ENCODE data around the gene NBEA.

The NBEA gene

DNA sequence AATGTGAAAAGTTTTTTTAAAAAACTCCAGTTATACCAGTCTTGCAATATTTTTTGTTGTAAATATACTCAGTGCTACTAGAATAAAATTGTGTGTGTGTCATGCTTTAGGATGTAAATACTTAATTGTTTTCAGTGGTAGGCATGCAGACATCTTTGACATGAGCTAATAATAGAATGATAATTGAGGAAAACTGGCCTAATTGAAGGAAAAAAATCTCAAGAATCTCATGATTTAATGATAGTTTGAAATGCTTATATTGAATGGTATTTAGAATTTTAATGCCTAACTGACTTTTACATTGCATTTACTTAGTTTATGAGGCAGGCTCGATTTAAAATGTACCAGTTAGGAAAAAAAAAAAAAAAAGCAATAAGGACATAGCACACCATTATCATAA is 537.6 kb downstream of the NBEA start:
- H3K27me3 ChIP-seq (ENCODE audit: control insufficient read depth in 5 of 5, insufficient read depth in 4 of 5, low read length in 5 of 5), result no peaks in the 10 kb centered on the region
- no peaks in the 10 kb centered on the region for H3K36me3 ChIP-seq (ENCODE audit: control insufficient read depth in 5 of 5, insufficient read depth in 5 of 5, low read length in 5 of 5)
- peaks cover 0 to 22% (median 17%) of the 10 kb centered on the region in 5 donors for H3K4me1 ChIP-seq (ENCODE audit: control insufficient read depth in 5 of 5, insufficient read depth in 5 of 5, low read length in 5 of 5)
- no peak overlapping the region for H3K27ac ChIP-seq (ENCODE audit: low read depth, low read length)
- H3K9me3 ChIP-seq (ENCODE audit: control insufficient read depth in 5 of 5, low read length in 5 of 5), result no peaks in the 10 kb centered on the region
- H3K9ac ChIP-seq (ENCODE audit: low read length in 5 of 5), result no peak overlapping the region
- no peak overlapping the region for H3K4me3 ChIP-seq (ENCODE audit: low read depth in 1 of 5, low read length in 5 of 5)

GRCh38 chr13:35480346-35480745 is 538.3 kb downstream of the NBEA start:
- H3K36me3 ChIP-seq (ENCODE audit: control insufficient read depth in 5 of 5, insufficient read depth in 5 of 5, low read length in 5 of 5), result no peaks in the 10 kb centered on the region
- no peaks in the 10 kb centered on the region for H3K27me3 ChIP-seq (ENCODE audit: control insufficient read depth in 5 of 5, insufficient read depth in 4 of 5, low read length in 5 of 5)
- peaks cover 0 to 16% (median 12%) of the 10 kb centered on the region in 5 donors for H3K4me1 ChIP-seq (ENCODE audit: control insufficient read depth in 5 of 5, insufficient read depth in 5 of 5, low read length in 5 of 5)

DNA sequence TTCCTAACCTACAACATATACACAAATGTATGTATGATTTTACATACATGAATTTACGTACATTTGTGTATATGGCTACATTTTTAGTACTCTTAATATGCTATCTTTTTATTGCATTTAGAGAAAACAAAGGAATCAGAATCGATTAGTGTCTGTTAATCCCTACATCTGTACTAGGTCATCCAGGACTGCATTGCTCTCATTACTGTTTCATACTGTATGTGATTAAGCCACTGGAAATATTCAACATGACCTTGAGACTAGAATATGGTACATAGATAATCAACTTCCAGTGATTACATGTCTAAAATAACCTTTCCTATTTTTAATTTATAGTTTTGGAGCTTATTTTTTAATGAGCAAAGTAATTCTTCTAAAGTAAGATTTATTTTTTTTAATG is 539.7 kb downstream of the NBEA start:
- Histone ChIP-seq H3K36me3 (ENCODE audit: control insufficient read depth in 5 of 5, insufficient read depth in 5 of 5, low read length in 5 of 5) (no peaks in the 10 kb centered on the region), H3K9ac (ENCODE audit: low read length in 5 of 5) (no peak overlapping the region), H3K27me3 (ENCODE audit: control insufficient read depth in 5 of 5, insufficient read depth in 4 of 5, low read length in 5 of 5) (no peaks in the 10 kb centered on the region), H3K9me3 (ENCODE audit: control insufficient read depth in 5 of 5, low read length in 5 of 5) (no peaks in the 10 kb centered on the region), H3K4me3 (ENCODE audit: low read depth in 1 of 5, low read length in 5 of 5) (no peak overlapping the region), H3K4me1 (ENCODE audit: control insufficient read depth in 5 of 5, insufficient read depth in 5 of 5, low read length in 5 of 5) (peaks cover 0 to 6% (median 3%) of the 10 kb centered on the region in 5 donors), H3K27ac (ENCODE audit: low read depth, low read length) (no peak overlapping the region)

More at GRCh38 chr13:35480346-35480745, 538.3 kb downstream of the NBEA start:
- no peak overlapping the region for H3K9ac ChIP-seq (ENCODE audit: low read length in 5 of 5)
- no peak overlapping the region for H3K27ac ChIP-seq (ENCODE audit: low read depth, low read length)
- no peaks in the 10 kb centered on the region for H3K9me3 ChIP-seq (ENCODE audit: control insufficient read depth in 5 of 5, low read length in 5 of 5)
- H3K4me3 ChIP-seq (ENCODE audit: low read depth in 1 of 5, low read length in 5 of 5), result no peak overlapping the region

DNA sequence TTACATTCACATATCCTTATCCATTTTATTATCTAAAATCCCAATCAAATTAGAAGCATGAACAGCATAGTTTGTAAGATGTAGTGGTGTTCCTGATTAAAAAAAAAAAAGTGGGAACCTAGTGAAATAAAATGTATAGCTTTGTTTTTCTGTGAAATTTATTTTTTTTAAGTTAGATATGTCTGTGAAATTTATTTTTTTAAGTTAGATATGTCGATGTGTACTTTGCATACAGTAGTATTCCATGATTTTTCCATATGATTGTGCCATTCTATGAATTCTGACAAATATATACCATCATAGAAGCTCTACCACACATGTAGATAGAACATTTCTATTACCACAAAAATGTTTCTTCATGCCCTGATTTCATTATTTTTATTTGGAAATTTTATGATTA is 540.5 kb downstream of the NBEA start:
- Histone ChIP-seq H3K9me3 (ENCODE audit: control insufficient read depth in 5 of 5, low read length in 5 of 5) (no peaks in the 10 kb centered on the region), H3K36me3 (ENCODE audit: control insufficient read depth in 5 of 5, insufficient read depth in 5 of 5, low read length in 5 of 5) (no peaks in the 10 kb centered on the region), H3K4me1 (ENCODE audit: control insufficient read depth in 5 of 5, insufficient read depth in 5 of 5, low read length in 5 of 5) (no peaks in the 10 kb centered on the region), H3K27ac (ENCODE audit: low read depth, low read length) (no peak overlapping the region), H3K4me3 (ENCODE audit: low read depth in 1 of 5, low read length in 5 of 5) (no peak overlapping the region), H3K9ac (ENCODE audit: low read length in 5 of 5) (no peak overlapping the region), H3K27me3 (ENCODE audit: control insufficient read depth in 5 of 5, insufficient read depth in 4 of 5, low read length in 5 of 5) (no peaks in the 10 kb centered on the region)

DNA sequence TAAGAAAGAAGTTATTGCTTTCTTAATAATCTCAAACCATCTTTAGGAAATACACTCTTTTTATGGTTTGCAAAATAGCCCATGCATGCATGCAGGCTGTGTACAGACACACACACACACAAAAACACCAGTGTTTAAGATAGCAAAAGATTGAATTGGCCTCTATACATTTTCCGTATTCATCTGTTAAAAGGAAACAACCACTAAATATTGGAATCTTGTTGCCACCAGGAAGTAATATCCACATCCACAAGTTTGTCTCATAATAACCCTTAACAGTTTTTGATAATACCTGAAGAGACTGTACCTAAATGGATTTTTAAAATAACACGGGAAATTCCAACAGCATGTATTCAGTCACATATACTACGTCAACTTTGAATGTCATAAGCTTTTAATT is 541.7 kb downstream of the NBEA start:
- no peak overlapping the region for H3K27ac ChIP-seq (ENCODE audit: low read depth, low read length)
- H3K9me3 ChIP-seq (ENCODE audit: control insufficient read depth in 5 of 5, low read length in 5 of 5), result no peaks in the 10 kb centered on the region
- no peak overlapping the region for H3K9ac ChIP-seq (ENCODE audit: low read length in 5 of 5)

GRCh38 chr13:35484384-35484783 is 542.3 kb downstream of the NBEA start:
- no peaks in the 10 kb centered on the region for H3K36me3 ChIP-seq (ENCODE audit: control insufficient read depth in 5 of 5, insufficient read depth in 5 of 5, low read length in 5 of 5)
- no peak overlapping the region for H3K4me3 ChIP-seq (ENCODE audit: low read depth in 1 of 5, low read length in 5 of 5)
- no peaks in the 10 kb centered on the region for H3K4me1 ChIP-seq (ENCODE audit: control insufficient read depth in 5 of 5, insufficient read depth in 5 of 5, low read length in 5 of 5)
- H3K9ac ChIP-seq (ENCODE audit: low read length in 5 of 5), result no peak overlapping the region
- no peak overlapping the region for H3K27ac ChIP-seq (ENCODE audit: low read depth, low read length)
- no peaks in the 10 kb centered on the region for H3K27me3 ChIP-seq (ENCODE audit: control insufficient read depth in 5 of 5, insufficient read depth in 4 of 5, low read length in 5 of 5)
- no peaks in the 10 kb centered on the region for H3K9me3 ChIP-seq (ENCODE audit: control insufficient read depth in 5 of 5, low read length in 5 of 5)

More for the DNA sequence above, 541.7 kb downstream of the NBEA start:
- H3K4me3 ChIP-seq (ENCODE audit: low read depth in 1 of 5, low read length in 5 of 5), result no peak overlapping the region
- no peaks in the 10 kb centered on the region for H3K27me3 ChIP-seq (ENCODE audit: control insufficient read depth in 5 of 5, insufficient read depth in 4 of 5, low read length in 5 of 5)
- no peaks in the 10 kb centered on the region for H3K36me3 ChIP-seq (ENCODE audit: control insufficient read depth in 5 of 5, insufficient read depth in 5 of 5, low read length in 5 of 5)
- H3K4me1 ChIP-seq (ENCODE audit: control insufficient read depth in 5 of 5, insufficient read depth in 5 of 5, low read length in 5 of 5), result no peaks in the 10 kb centered on the region

DNA sequence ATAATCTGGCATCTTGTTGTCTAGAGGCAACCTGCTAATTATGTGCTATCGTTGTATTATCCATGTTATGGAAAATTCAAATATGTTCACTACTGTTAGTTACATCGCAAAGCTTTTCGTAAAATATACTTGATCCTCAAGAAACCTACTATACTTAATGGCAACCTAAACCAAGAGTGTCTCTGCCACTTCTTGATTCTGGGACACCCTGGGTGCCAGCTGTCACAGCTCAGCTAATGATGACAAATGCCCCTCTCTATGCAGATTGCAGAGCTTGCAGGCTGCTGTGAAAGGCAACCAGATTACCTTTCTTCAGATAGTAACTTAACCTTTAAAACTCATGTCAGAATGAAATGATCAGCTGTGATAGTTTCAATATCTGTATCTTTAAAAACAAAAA is 543.4 kb downstream of the NBEA start:
- Histone ChIP-seq H3K27me3 (ENCODE audit: control insufficient read depth in 5 of 5, insufficient read depth in 4 of 5, low read length in 5 of 5) (no peaks in the 10 kb centered on the region), H3K36me3 (ENCODE audit: control insufficient read depth in 5 of 5, insufficient read depth in 5 of 5, low read length in 5 of 5) (no peaks in the 10 kb centered on the region), H3K4me1 (ENCODE audit: control insufficient read depth in 5 of 5, insufficient read depth in 5 of 5, low read length in 5 of 5) (no peaks in the 10 kb centered on the region), H3K27ac (ENCODE audit: low read depth, low read length) (no peak overlapping the region), H3K9me3 (ENCODE audit: control insufficient read depth in 5 of 5, low read length in 5 of 5) (no peaks in the 10 kb centered on the region), H3K9ac (ENCODE audit: low read length in 5 of 5) (no peak overlapping the region), H3K4me3 (ENCODE audit: low read depth in 1 of 5, low read length in 5 of 5) (no peak overlapping the region)

DNA sequence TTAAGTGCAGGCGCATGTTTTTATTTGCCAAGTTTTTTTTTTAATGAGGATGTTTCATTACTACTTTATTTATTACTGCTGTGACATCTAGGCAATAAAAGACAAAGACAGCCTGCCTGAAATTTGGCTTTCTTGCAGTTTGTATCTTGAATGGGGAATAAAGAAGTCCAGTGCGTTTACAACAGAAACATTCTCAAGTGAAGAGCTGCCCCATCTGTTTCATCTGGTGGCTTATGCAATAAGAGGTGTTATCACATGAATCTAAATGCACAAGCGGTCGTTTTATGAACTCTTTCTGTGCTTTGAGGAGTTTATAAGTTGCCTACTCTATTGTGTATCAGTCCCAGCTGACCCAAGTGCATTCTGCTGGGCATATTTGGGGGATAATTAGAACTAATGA is 547.0 kb downstream of the NBEA start:
- Histone ChIP-seq H3K9me3 (ENCODE audit: control insufficient read depth in 5 of 5, low read length in 5 of 5) (no peaks in the 10 kb centered on the region), H3K4me3 (ENCODE audit: low read depth in 1 of 5, low read length in 5 of 5) (no peak overlapping the region), H3K36me3 (ENCODE audit: control insufficient read depth in 5 of 5, insufficient read depth in 5 of 5, low read length in 5 of 5) (no peaks in the 10 kb centered on the region), H3K27me3 (ENCODE audit: control insufficient read depth in 5 of 5, insufficient read depth in 4 of 5, low read length in 5 of 5) (no peaks in the 10 kb centered on the region), H3K27ac (ENCODE audit: low read depth, low read length) (no peak overlapping the region), H3K9ac (ENCODE audit: low read length in 5 of 5) (no peak overlapping the region), H3K4me1 (ENCODE audit: control insufficient read depth in 5 of 5, insufficient read depth in 5 of 5, low read length in 5 of 5) (no peaks in the 10 kb centered on the region)

DNA sequence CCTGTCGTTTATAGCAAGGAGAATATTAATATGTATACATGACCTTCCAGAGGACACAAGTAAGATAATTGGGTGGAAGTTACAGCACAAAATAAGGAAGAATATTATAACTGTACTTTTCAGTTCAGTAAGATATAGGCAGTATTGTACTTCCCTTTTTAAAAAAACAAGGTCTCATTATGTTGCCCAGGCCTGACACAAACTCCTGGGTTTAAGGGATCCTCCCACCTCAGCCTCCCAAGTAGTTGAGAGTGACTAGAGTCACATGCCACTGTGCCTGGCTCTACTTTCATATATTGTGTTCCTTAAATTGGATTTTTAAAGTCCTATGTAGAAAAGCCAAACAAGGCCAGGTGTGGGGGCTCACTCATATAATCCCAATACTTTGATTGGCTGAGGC is 553.9 kb downstream of the NBEA start:
- H3K4me3 ChIP-seq (ENCODE audit: low read depth in 1 of 5, low read length in 5 of 5), result no peak overlapping the region
- peaks cover 0 to 5% (median 0%) of the 10 kb centered on the region in 5 donors for H3K9me3 ChIP-seq (ENCODE audit: control insufficient read depth in 5 of 5, low read length in 5 of 5)
- no peaks in the 10 kb centered on the region for H3K36me3 ChIP-seq (ENCODE audit: control insufficient read depth in 5 of 5, insufficient read depth in 5 of 5, low read length in 5 of 5)
- no peaks in the 10 kb centered on the region for H3K27me3 ChIP-seq (ENCODE audit: control insufficient read depth in 5 of 5, insufficient read depth in 4 of 5, low read length in 5 of 5)
- no peak overlapping the region for H3K27ac ChIP-seq (ENCODE audit: low read depth, low read length)
- no peaks in the 10 kb centered on the region for H3K4me1 ChIP-seq (ENCODE audit: control insufficient read depth in 5 of 5, insufficient read depth in 5 of 5, low read length in 5 of 5)
- H3K9ac ChIP-seq (ENCODE audit: low read length in 5 of 5), result no peak overlapping the region

DNA sequence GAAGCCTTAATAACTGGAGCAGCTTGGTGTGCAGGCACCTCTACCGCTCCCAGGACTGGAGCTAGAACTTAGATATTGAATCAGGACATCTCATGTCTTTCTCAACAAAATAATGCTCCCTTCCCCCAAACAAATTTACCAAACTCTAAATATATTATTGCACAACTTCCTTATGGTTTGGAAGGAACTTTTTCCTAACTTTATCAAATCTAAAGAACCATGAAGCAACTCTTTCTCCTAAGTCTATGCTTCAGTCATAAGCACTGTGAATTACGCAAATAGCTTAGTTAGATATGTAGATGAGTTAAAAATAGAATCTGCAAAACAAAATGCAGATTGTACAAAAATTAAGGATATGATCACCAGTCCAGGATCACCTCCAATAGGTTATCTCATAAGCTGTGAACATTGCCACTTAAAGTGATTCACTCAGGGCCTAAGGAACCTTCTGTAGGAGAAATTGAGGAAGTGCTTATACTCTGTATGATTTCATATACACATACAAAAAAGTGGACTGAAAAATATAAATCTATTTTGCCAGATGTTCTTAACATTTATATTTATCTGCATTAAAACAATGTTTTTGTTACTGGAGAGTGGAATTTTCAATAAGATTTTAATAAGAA is 554.8 kb downstream of the NBEA start:
- H3K4me3 ChIP-seq (ENCODE audit: low read depth in 1 of 5, low read length in 5 of 5), result no peak overlapping the region
- no peaks in the 10 kb centered on the region for H3K36me3 ChIP-seq (ENCODE audit: control insufficient read depth in 5 of 5, insufficient read depth in 5 of 5, low read length in 5 of 5)
- H3K4me1 ChIP-seq (ENCODE audit: control insufficient read depth in 5 of 5, insufficient read depth in 5 of 5, low read length in 5 of 5), result no peaks in the 10 kb centered on the region
- H3K27ac ChIP-seq (ENCODE audit: low read depth, low read length), result no peak overlapping the region
- no peak overlapping the region for H3K9ac ChIP-seq (ENCODE audit: low read length in 5 of 5)
- peaks cover 0 to 5% (median 0%) of the 10 kb centered on the region in 5 donors for H3K9me3 ChIP-seq (ENCODE audit: control insufficient read depth in 5 of 5, low read length in 5 of 5)
- H3K27me3 ChIP-seq (ENCODE audit: control insufficient read depth in 5 of 5, insufficient read depth in 4 of 5, low read length in 5 of 5), result no peaks in the 10 kb centered on the region

All from subcutaneous abdominal adipose tissue (tissue), 5 donors.